NOMO-1 treated with dmso at 0.1 percent for 144 hours (cell line): ENCODE results near the gene ATP2B2.
A peak's percentile ranks its signal among the peaks of the same experiment; 100 is the strongest.
"Not testable (repeated sequence)": the region's sequence is repeated elsewhere in the genome, so short reads cannot be mapped to it uniquely, and the experiment has no call there.

ENCODE experiments used
- DNase-seq: peaks from one replicate; lab custom pipeline; 2025; ENCODE audit not compliant: unreplicated experiment; lab: John Stamatoyannopoulos, UW

The ATP2B2 gene

GRCh38 chr3:10505050-10505790 lies at the start of gene ATP2B2:
ATP2B2 (minus strand) TSS chr3:10505586; CDS start chr3:10449543, 56,043 bp downstream.
- no peak for DNase-seq

- DNase-seq = no peak
Observed at GRCh38 chr3:10554746-10555145, 49.4 kb upstream of the ATP2B2 start.

GRCh38 chr3:10554236-10554611 lies 48.8 kb upstream of the ATP2B2 start:
- no peak for DNase-seq

- DNase-seq = no peak
Observed at GRCh38 chr3:10553591-10554235, 48.3 kb upstream of the ATP2B2 start.

- DNase-seq = no peak
Observed at GRCh38 chr3:10552631-10552943, 47.2 kb upstream of the ATP2B2 start.

- DNase-seq = peak; percentile 89
Observed at GRCh38 chr3:10551821-10552630, 46.6 kb upstream of the ATP2B2 start.

GRCh38 chr3:10551139-10551538 lies 45.8 kb upstream of the ATP2B2 start:
- no peak for DNase-seq

GRCh38 chr3:10550705-10551104 lies 45.3 kb upstream of the ATP2B2 start:
- DNase-seq = no peak

GRCh38 chr3:10549617-10550230 lies 44.3 kb upstream of the ATP2B2 start:
- DNase-seq = no peak

GRCh38 chr3:10548992-10549391 lies 43.6 kb upstream of the ATP2B2 start:
- DNase-seq = no peak

GRCh38 chr3:10547841-10548783 lies 42.7 kb upstream of the ATP2B2 start:
- DNase-seq = no peak

GRCh38 chr3:10547413-10547812 lies 42.0 kb upstream of the ATP2B2 start:
- no peak for DNase-seq

GRCh38 chr3:10546820-10547263 lies 41.5 kb upstream of the ATP2B2 start:
- DNase-seq = no peak

- DNase-seq = no peak
Observed at GRCh38 chr3:10546181-10546624, 40.8 kb upstream of the ATP2B2 start.

GRCh38 chr3:10542518-10542917 lies 37.1 kb upstream of the ATP2B2 start:
- DNase-seq = no peak

- DNase-seq = not testable (repeated sequence)
Observed at GRCh38 chr3:10540347-10540746, 35.0 kb upstream of the ATP2B2 start.

GRCh38 chr3:10534066-10534465 lies 28.7 kb upstream of the ATP2B2 start:
- no peak for DNase-seq

GRCh38 chr3:10533737-10534023 lies 28.3 kb upstream of the ATP2B2 start:
- no peak for DNase-seq

GRCh38 chr3:10532939-10533736 lies 27.8 kb upstream of the ATP2B2 start:
- no peak for DNase-seq

- no peak for DNase-seq
Observed at GRCh38 chr3:10531031-10531430, 25.6 kb upstream of the ATP2B2 start.
